ENCODE measurements around the gene STARD7. TPM values are rescaled to one million over a fixed set of nuclear protein-coding genes. Genes with fewer than 3 reads are reported as not detected.

STARD7 gene
- total and polyA plus RNA-seq, 2 experiments from 2014 or later = 161 to 214 TPM

- no peak overlapping the region for H3K27ac ChIP-seq
- TF ChIP-seq CTCF (IDR thresholded peaks at IDR 0.05; ENCODE audit: low read depth, low read length) = no peak
- no peak for DNase-seq (ENCODE audit: low read depth in 1 of 2, low spot score in 1 of 2)
- no peaks in the 10 kb centered on the region for H3K9me3 ChIP-seq (ENCODE audit: low read depth)
- peaks cover 19% of the 10 kb centered on the region for H3K36me3 ChIP-seq
- peaks cover 23% of the 10 kb centered on the region for H3K4me1 ChIP-seq (ENCODE audit: low read depth)
- no peaks in the 10 kb centered on the region for H3K27me3 ChIP-seq
- H3K4me3 ChIP-seq = no peak overlapping the region
Measured at GRCh38 chr2:96184989-96185388, 23.6 kb downstream of the STARD7 start.

DNA sequence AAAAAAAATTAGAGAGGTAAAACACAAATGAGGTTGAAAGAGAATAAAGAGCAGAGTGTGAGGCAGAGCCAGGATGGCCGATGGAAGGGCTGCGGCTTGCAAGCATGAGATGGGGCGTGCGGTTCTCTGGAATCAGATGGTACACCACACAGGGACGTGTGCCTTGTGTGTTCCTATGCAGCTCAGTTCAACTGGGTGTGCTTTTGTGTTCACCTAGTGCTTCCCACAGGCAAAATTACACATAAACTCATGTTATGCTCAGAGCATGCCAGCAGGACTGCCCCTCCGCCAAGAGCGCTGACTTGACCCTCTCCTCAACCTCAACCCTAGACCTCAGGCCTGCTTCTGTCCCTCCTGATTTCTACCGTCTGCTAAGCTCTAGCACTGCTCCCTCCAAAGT is 24.4 kb downstream of the STARD7 start:
- H3K36me3 ChIP-seq = peaks cover 19% of the 10 kb centered on the region
- no peak for TF ChIP-seq CTCF (IDR thresholded peaks at IDR 0.05; ENCODE audit: low read depth, low read length)
- H3K4me1 ChIP-seq (ENCODE audit: low read depth) = peaks cover 23% of the 10 kb centered on the region
- H3K27ac ChIP-seq = peak overlapping the region; percentile 57
- H3K27me3 ChIP-seq = no peaks in the 10 kb centered on the region
- H3K9me3 ChIP-seq (ENCODE audit: low read depth) = no peaks in the 10 kb centered on the region
- no peak overlapping the region for H3K4me3 ChIP-seq
- no peak for DNase-seq (ENCODE audit: low read depth in 1 of 2, low spot score in 1 of 2)

- Histone ChIP-seq H3K27ac (no peak overlapping the region), H3K27me3 (no peaks in the 10 kb centered on the region), H3K36me3 (peaks cover 19% of the 10 kb centered on the region), H3K4me3 (no peak overlapping the region), H3K4me1 (ENCODE audit: low read depth) (peaks cover 8% of the 10 kb centered on the region), H3K9me3 (ENCODE audit: low read depth) (no peaks in the 10 kb centered on the region)
- no peak for TF ChIP-seq CTCF (IDR thresholded peaks at IDR 0.05; ENCODE audit: low read depth, low read length)
- DNase-seq (ENCODE audit: low read depth in 1 of 2, low spot score in 1 of 2) = no peak
Measured at GRCh38 chr2:96181529-96181928, 27.1 kb downstream of the STARD7 start.

DNA sequence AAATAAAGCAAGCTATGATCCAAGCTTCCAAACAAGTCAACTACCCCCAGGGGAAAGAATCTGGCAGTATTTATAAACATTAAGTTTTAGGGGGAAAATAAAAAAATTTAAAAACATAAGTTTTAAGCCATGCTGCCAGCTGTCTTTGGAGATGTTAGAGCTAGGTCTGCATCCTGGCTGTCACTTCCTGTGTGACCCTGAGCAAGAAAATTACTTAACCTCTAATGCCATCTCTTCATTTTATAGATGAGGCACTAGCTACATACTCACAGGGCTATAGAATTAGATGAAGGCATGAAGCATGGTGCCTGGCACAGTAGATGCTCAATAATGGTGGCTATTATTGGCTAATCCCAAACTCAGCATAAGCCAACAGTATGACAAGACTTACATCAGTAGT is 28.1 kb downstream of the STARD7 start:
- TF ChIP-seq CTCF (IDR thresholded peaks at IDR 0.05; ENCODE audit: low read depth, low read length) = no peak

DNA sequence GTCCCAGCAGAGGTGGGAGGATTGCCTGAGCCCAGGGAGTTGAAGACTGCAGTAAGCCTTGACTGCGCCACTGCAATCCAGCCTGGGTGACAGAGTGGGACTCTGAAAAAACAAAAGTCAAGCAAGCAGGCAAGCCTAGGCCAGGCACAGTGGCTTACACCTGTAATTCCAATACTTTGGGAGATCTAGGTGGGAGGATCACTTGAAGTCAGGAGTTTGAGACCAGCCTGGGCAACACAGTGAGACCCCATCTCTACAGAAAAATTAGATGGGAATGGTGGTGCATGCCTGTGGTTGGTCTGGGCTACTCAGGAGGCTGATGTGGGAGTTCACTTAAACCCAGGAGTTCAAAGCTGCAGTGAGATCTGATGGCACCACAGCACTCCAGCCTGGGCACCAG is 28.6 kb downstream of the STARD7 start:
- Histone ChIP-seq H3K9me3 (ENCODE audit: low read depth) (no peaks in the 10 kb centered on the region), H3K27me3 (no peaks in the 10 kb centered on the region), H3K27ac (no peak overlapping the region), H3K36me3 (peaks cover 9% of the 10 kb centered on the region), H3K4me1 (ENCODE audit: low read depth) (no peaks in the 10 kb centered on the region), H3K4me3 (no peak overlapping the region)
- no peak for TF ChIP-seq CTCF (IDR thresholded peaks at IDR 0.05; ENCODE audit: low read depth, low read length)
- DNase-seq (ENCODE audit: low read depth in 1 of 2, low spot score in 1 of 2) = no peak

More for the DNA sequence above, 28.1 kb downstream of the STARD7 start:
- Histone ChIP-seq H3K4me3 (no peak overlapping the region), H3K36me3 (peaks cover 13% of the 10 kb centered on the region), H3K4me1 (ENCODE audit: low read depth) (no peaks in the 10 kb centered on the region), H3K27ac (no peak overlapping the region), H3K27me3 (no peaks in the 10 kb centered on the region), H3K9me3 (ENCODE audit: low read depth) (no peaks in the 10 kb centered on the region)
- DNase-seq (ENCODE audit: low read depth in 1 of 2, low spot score in 1 of 2) = no peak

DNA sequence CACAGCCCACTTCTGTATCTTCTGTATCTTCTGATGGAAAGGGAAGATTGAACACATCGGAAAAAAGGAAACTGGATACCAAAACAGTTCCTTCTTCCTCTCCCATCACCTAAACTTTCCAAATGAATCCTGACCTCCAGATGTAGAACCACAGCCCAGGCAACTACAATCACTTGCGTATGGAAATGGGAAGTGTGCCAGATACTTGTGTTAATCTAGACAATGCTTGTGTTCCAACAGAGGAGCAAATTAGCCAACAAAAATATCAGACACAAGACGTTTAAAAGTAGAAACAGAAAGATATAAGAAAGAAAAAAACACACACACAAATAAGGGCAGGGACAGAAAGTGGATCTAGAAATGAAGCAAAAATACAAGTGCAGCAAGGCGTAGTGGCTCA is 32.0 kb downstream of the STARD7 start:
- DNase-seq (ENCODE audit: low read depth in 1 of 2, low spot score in 1 of 2) = peak; percentile 28 to 70
- Histone ChIP-seq H3K36me3 (no peaks in the 10 kb centered on the region), H3K4me3 (no peak overlapping the region), H3K4me1 (ENCODE audit: low read depth) (no peaks in the 10 kb centered on the region), H3K27me3 (no peaks in the 10 kb centered on the region), H3K9me3 (ENCODE audit: low read depth) (no peaks in the 10 kb centered on the region), H3K27ac (no peak overlapping the region)
- TF ChIP-seq CTCF (IDR thresholded peaks at IDR 0.05; ENCODE audit: low read depth, low read length) = no peak
